HEK293 (cell line): Measurements from ENCODE around the gene LDLR.
A peak's percentile ranks its signal among the peaks of the same experiment; 100 is the strongest.

Experiments used
- CTCF ChIA-PET: fragments of 350-600 bp; formaldehyde crosslinking; extraction: SDS; loops from one replicate; lab custom pipeline; 2021; ENCODE audit warnings: antibody characterized with exemption; lab: Yijun Ruan, JAX
- POLR2A ChIA-PET: fragments of 300-600 bp; formaldehyde crosslinking; extraction: SDS; loops from one replicate; lab custom pipeline; 2020; ENCODE audit warnings: antibody characterized with exemption, inconsistent platforms; lab: Yijun Ruan, JAX
- H3K27ac ChIP-seq: fragments of 200-500 bp; sonication (Bioruptor generic); 2 replicates; pipeline ENCODE4 v1.5.1; 2014; ENCODE audit warnings: low read depth, low read length, control low read depth, inconsistent platforms; ENCODE audit errors: extremely low read depth
- H3K36me3 ChIP-seq, 2 experiments: fragments of 200-500 bp in 1 of 2; sonication (Bioruptor generic) in 1 of 2; 1 replicate in 1 of 2; 2 replicates in 1 of 2; pipeline ENCODE4 v1.5.1; 2014 to 2017; ENCODE audit warnings: inconsistent platforms in 2 of 2, low read length in 2 of 2; ENCODE audit not compliant: control insufficient read depth in 2 of 2, insufficient read depth in 1 of 2
- H3K4me1 ChIP-seq: fragments of 200-500 bp; sonication (Bioruptor generic); 2 replicates; pipeline ENCODE4 v1.5.1; 2014; ENCODE audit warnings: mild to moderate bottlenecking, low read length, inconsistent platforms; ENCODE audit not compliant: control insufficient read depth, insufficient read depth
- H3K4me3 ChIP-seq: 2 replicates; pipeline ENCODE4 v1.5.1; 2011; ENCODE audit warnings: low read depth, mild to moderate bottlenecking, control low read depth, low read length, moderate library complexity
- H3K9me3 ChIP-seq: fragments of 200-500 bp; sonication (Bioruptor generic); 2 replicates; pipeline ENCODE4 v1.5.1; 2014; ENCODE audit warnings: low read depth, low read length, inconsistent platforms; ENCODE audit not compliant: control insufficient read depth, insufficient read depth
- ZIC2 ChIP-seq: fragments of 450-650 bp; formaldehyde crosslinking; IDR thresholded peaks from 2 replicates; pipeline ENCODE4 v1.5.1; 2016; ENCODE audit warnings: missing biosample characterization, missing genetic modification characterization
- ZNF121 ChIP-seq: fragments of 450-650 bp; formaldehyde crosslinking; IDR thresholded peaks from 2 replicates; pipeline ENCODE4 v1.5.1; 2016; ENCODE audit warnings: missing biosample characterization, missing genetic modification characterization
- ZNF155 ChIP-seq: fragments of 450-650 bp; formaldehyde crosslinking; IDR thresholded peaks from 2 replicates; pipeline ENCODE4 v1.5.1; 2016; ENCODE audit warnings: missing biosample characterization, missing genetic modification characterization
- ZNF157 ChIP-seq: fragments of 450-650 bp; formaldehyde crosslinking; IDR thresholded peaks from 2 replicates; pipeline ENCODE4 v1.5.1; 2016; ENCODE audit warnings: missing biosample characterization, missing genetic modification characterization
- ZNF16 ChIP-seq: fragments of 450-650 bp; formaldehyde crosslinking; IDR thresholded peaks from 2 replicates; pipeline ENCODE4 v1.5.1; 2016; ENCODE audit warnings: low read depth, missing biosample characterization, missing genetic modification characterization
- ZNF223 ChIP-seq: fragments of 450-650 bp; formaldehyde crosslinking; IDR thresholded peaks from 2 replicates; pipeline ENCODE4 v1.5.1; 2016; ENCODE audit warnings: missing biosample characterization, missing genetic modification characterization
- ZNF423 ChIP-seq: fragments of 450-650 bp; formaldehyde crosslinking; IDR thresholded peaks from 2 replicates; pipeline ENCODE4 v1.5.1; 2016; ENCODE audit warnings: missing biosample characterization, missing genetic modification characterization
- ZNF473 ChIP-seq: fragments of 450-650 bp; formaldehyde crosslinking; IDR thresholded peaks from 2 replicates; pipeline ENCODE4 v1.5.1; 2017; ENCODE audit warnings: missing biosample characterization, missing genetic modification characterization
- ZNF621 ChIP-seq: fragments of 450-650 bp; formaldehyde crosslinking; IDR thresholded peaks from 2 replicates; pipeline ENCODE4 v1.5.1; 2017; ENCODE audit warnings: missing biosample characterization, missing genetic modification characterization
- ZNF623 ChIP-seq: fragments of 450-650 bp; formaldehyde crosslinking; IDR thresholded peaks from 2 replicates; pipeline ENCODE4 v1.5.1; 2016; ENCODE audit warnings: missing biosample characterization, missing genetic modification characterization
- ZNF660 ChIP-seq: fragments of 450-650 bp; IDR thresholded peaks from 2 replicates; pipeline ENCODE4 v1.5.1; 2018; ENCODE audit warnings: missing biosample characterization, mild to moderate bottlenecking, missing genetic modification characterization
- ZNF664 ChIP-seq: fragments of 450-650 bp; formaldehyde crosslinking; IDR thresholded peaks from 2 replicates; pipeline ENCODE4 v1.5.1; 2016; ENCODE audit warnings: missing biosample characterization, missing genetic modification characterization
- ZNF707 ChIP-seq: fragments of 450-650 bp; formaldehyde crosslinking; IDR thresholded peaks from 2 replicates; pipeline ENCODE4 v1.5.1; 2016; ENCODE audit warnings: missing biosample characterization, missing genetic modification characterization
- ZNF792 ChIP-seq: fragments of 450-650 bp; formaldehyde crosslinking; IDR thresholded peaks from 2 replicates; pipeline ENCODE4 v1.5.1; 2016; ENCODE audit warnings: missing biosample characterization, missing genetic modification characterization
- TF ChIP-seq, protein P1 (sequence below): fragments of 450-650 bp; IDR thresholded peaks from 2 replicates; pipeline ENCODE4 v1.5.1; 2018; ENCODE audit warnings: missing biosample characterization, missing genetic modification characterization
- TF ChIP-seq, protein P2 (sequence below): fragments of 450-650 bp; formaldehyde crosslinking; IDR thresholded peaks from 2 replicates; pipeline ENCODE4 v1.5.1; 2017; ENCODE audit warnings: missing biosample characterization, missing genetic modification characterization
- TF ChIP-seq, protein P3 (sequence below): fragments of 450-650 bp; IDR thresholded peaks from 2 replicates; pipeline ENCODE4 v1.5.1; 2018; ENCODE audit warnings: missing biosample characterization, mild to moderate bottlenecking, missing genetic modification characterization

The LDLR gene

DNA sequence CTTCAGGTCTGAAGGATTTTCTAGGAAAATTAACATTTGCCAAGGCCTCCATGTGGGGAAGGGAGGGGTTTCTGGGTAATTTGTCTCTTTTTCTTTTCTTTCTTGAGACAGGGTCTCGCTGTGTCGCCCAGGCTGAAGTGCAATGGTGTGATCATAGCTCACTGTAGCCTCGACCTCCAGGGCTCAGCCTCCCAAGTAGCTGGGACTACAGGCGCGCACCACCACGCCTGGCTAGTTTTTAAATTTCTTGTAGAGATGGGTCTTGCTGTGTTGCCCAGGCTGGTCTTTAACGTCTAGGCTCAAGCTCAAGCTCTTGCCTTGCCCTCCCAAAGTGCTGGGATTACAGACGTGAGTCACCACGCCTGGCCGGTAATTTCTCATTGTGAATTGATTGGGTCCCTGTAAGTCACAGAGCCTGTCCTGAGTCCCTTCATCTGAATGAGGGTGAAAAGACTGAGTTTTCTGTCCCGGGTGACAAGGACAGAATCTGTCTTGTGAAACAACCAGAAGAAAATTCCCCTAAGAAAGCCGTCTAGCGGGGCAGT is 76.3 kb downstream of the LDLR start:
- no peaks in the 10 kb centered on the region for H3K4me1 ChIP-seq
- TF ChIP-seq ZNF155 (tag by site-specific recombination) = no peak
- 0 out of 2 replicates have a peak, but pooled peaks have one; percentile 48 for TF ChIP-seq ZNF121 (tag by site-specific recombination)
- H3K4me3 ChIP-seq = no peak overlapping the region
- POLR2A ChIA-PET = no interaction called here
- H3K9me3 ChIP-seq = no peaks in the 10 kb centered on the region
- no peak overlapping the region for H3K27ac ChIP-seq
- CTCF ChIA-PET = no interaction called here
- peaks cover 4 to 41% of the 10 kb centered on the region in 2 experiments; a peak in 2 of 3 replicates for H3K36me3 ChIP-seq

DNA sequence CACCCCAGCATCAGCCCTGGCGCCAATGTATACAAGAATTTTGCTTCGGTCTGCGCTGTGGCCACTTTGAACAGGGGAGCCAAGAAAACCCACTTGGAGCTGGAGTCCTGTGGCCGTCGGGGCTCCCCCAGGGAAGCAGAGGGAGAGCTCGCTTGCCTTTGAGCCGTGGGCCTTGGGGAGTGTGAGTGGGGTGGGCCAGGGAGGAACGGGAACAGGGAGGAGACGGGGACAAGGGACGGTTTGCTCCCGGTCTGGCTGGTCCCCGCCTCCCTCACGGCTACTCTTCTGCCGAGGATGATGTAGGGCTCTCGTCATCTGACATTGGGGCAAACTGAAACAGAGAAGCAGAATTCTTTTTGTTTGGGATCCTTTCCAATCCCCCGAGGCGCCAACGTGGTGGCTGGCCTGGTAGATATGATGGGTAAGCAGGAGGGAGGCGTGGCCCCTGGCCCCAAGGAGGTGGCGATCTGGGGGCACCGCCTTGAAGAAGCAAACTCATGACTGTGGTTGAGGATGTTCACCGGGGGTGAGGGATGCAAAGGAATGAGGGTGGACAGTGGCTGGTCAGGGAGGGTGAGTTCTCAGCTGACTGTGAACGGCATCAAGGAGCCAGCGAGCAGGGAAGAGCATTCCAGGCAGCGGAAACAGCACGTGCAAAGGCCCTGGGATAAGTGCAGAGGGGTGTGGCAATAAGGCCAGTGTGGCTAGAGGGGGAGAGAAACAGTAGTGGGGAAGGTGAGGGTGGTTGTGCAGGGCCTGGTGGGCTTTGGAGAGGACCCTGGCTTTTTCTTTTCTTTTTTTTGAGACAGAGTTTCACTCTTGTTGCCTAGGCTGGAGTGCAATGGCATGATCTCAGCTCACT is 77.2 kb downstream of the LDLR start:
- no peaks in the 10 kb centered on the region for H3K4me1 ChIP-seq
- H3K36me3 ChIP-seq = peaks cover 4 to 46% of the 10 kb centered on the region in 2 experiments; a peak in 2 of 3 replicates
- TF ChIP-seq ZNF621 (tag by site-specific recombination) = 0 out of 2 replicates have a peak, but pooled peaks have one; percentile 41
- TF ChIP-seq ZNF423 = no peak
- TF ChIP-seq ZIC2 (tag by site-specific recombination) = no peak
- TF ChIP-seq, protein P1, sequence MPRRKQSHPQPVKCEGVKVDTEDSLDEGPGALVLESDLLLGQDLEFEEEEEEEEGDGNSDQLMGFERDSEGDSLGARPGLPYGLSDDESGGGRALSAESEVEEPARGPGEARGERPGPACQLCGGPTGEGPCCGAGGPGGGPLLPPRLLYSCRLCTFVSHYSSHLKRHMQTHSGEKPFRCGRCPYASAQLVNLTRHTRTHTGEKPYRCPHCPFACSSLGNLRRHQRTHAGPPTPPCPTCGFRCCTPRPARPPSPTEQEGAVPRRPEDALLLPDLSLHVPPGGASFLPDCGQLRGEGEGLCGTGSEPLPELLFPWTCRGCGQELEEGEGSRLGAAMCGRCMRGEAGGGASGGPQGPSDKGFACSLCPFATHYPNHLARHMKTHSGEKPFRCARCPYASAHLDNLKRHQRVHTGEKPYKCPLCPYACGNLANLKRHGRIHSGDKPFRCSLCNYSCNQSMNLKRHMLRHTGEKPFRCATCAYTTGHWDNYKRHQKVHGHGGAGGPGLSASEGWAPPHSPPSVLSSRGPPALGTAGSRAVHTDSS = no peak
- TF ChIP-seq, protein P2, sequence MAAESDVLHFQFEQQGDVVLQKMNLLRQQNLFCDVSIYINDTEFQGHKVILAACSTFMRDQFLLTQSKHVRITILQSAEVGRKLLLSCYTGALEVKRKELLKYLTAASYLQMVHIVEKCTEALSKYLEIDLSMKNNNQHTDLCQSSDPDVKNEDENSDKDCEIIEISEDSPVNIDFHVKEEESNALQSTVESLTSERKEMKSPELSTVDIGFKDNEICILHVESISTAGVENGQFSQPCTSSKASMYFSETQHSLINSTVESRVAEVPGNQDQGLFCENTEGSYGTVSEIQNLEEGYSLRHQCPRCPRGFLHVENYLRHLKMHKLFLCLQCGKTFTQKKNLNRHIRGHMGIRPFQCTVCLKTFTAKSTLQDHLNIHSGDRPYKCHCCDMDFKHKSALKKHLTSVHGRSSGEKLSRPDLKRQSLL = no peak
- TF ChIP-seq ZNF660 (tag by site-specific recombination) = no peak
- peak; percentile 96 for TF ChIP-seq ZNF623
- no peak overlapping the region for H3K27ac ChIP-seq
- H3K9me3 ChIP-seq = no peaks in the 10 kb centered on the region
- H3K4me3 ChIP-seq = no peak overlapping the region
- ChIA-PET POLR2A (interaction anchor here (0.7 kb wide), 1 partner anchor 34 kb away, joined by 3 read pairs; no protein-coding TSS in a partner anchor), CTCF (interaction anchor here (0.6 kb wide), 1 partner anchor 1543 kb away, joined by 3 read pairs; no protein-coding TSS in a partner anchor)

DNA sequence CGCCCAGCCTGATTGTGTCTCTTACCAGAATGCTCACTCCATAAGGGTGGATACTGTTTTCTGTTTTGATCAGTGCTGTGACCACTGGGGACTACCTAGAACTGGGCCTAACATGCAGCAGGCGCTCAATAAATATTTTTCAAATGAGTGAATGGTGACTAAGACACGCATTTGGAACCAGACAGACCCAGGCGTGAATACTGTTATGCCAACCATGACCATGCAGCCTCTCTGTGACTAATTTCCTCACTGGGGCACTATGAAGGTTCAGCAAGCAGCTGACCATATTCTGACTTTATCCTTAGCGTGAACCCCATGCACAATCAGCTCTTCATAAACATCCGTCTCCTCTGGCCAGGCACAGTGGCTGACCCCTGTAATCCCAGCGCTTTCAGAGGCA is 79.3 kb downstream of the LDLR start:
- Histone ChIP-seq H3K27ac (no peak overlapping the region), H3K36me3 (peaks cover 4 to 59% of the 10 kb centered on the region in 2 experiments; a peak in 2 of 3 replicates), H3K9me3 (no peaks in the 10 kb centered on the region), H3K4me1 (no peaks in the 10 kb centered on the region), H3K4me3 (no peak overlapping the region)
- no peak for TF ChIP-seq ZNF473 (tag by site-specific recombination)
- TF ChIP-seq ZNF157 = peak; percentile 90
- ChIA-PET POLR2A (interaction anchor here (1.0 kb wide), 1 partner anchor 14 kb away, joined by 3 read pairs; no protein-coding TSS in a partner anchor), CTCF (interaction anchor here (0.6 to 1.0 kb wide), 2 partner anchors 81 to 125 kb away, joined by 3 read pairs; no protein-coding TSS in a partner anchor)

DNA sequence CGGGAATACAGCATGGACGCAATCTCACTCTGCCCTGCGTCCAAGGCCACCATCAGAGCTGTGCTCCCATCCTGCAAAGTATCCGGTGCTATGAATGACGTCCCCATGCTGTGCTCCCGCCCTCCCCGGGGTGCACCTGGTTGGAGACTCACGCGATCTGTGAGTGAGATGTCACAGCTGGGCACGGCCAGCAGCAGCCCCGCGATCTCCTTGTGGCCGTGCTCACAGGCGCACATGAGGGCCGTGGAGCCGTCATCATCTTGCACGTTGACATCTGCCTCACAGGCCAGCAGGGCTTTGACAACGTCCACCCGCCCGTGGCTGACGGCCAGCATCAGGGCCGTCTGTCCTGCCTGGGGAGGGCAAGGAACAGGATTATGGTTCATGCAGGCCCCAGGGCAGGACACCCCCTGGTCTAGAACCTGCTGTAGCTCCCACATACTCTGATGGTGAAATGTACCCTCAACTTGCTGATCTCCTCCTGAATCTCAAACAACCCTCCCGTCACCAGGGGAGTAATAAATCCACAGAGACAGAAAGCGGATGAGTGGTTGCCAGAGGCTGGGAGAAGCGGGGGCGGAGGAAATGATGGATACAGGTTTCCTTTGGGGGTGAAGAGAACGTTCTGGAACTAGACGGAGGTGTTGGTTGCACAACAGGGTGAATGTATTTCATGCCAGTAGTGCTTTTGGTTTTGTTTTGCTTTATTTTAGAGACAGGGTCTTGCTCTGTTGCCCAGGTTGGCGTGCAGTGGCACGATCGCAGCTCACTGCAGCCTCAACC is 80.8 kb downstream of the LDLR start:
- TF ChIP-seq ZNF664 (tag by site-specific recombination) = no peak
- TF ChIP-seq ZNF16 (tag by site-specific recombination) = peak; percentile 91
- no peak for TF ChIP-seq ZNF792 (tag by site-specific recombination)
- TF ChIP-seq, protein P3, sequence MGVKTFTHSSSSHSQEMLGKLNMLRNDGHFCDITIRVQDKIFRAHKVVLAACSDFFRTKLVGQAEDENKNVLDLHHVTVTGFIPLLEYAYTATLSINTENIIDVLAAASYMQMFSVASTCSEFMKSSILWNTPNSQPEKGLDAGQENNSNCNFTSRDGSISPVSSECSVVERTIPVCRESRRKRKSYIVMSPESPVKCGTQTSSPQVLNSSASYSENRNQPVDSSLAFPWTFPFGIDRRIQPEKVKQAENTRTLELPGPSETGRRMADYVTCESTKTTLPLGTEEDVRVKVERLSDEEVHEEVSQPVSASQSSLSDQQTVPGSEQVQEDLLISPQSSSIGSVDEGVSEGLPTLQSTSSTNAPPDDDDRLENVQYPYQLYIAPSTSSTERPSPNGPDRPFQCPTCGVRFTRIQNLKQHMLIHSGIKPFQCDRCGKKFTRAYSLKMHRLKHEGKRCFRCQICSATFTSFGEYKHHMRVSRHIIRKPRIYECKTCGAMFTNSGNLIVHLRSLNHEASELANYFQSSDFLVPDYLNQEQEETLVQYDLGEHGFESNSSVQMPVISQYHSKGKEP (tag by site-specific recombination) = no peak
- TF ChIP-seq ZNF707 (tag by site-specific recombination) = no peak
- no peak for TF ChIP-seq ZNF223 (tag by site-specific recombination)
- Histone ChIP-seq H3K9me3 (no peaks in the 10 kb centered on the region), H3K4me1 (no peaks in the 10 kb centered on the region), H3K4me3 (no peak overlapping the region), H3K36me3 (peaks cover 4 to 70% of the 10 kb centered on the region in 2 experiments; a peak in 2 of 3 replicates), H3K27ac (no peak overlapping the region)
- ChIA-PET CTCF (no interaction called here), POLR2A (no interaction called here)
